ENCODE data around the gene FGFR2. TPM values are rescaled to one million over a fixed set of nuclear protein-coding genes. Genes with fewer than 3 reads are reported as not detected.

The FGFR2 gene
- total and polyA plus RNA-seq, 2 of the 4 experiments (the other 2 are of a cell fraction) = not detected

GRCh38 chr10:121594623-121595350, 3.5 kb downstream of the FGFR2 start:
- dilution Hi-C loops (cut with HindIII; ENCODE audit: low sequenced_read_pairs, unreplicated experiment) (no loop called here), in situ Hi-C loops (cut with MboI; ENCODE audit: low sequenced_read_pairs) (no loop called here), intact Hi-C loops (cut with micrococcal nuclease) (no loop called here)
- Histone ChIP-seq H3K4me2 (ENCODE audit: low read depth, low read length) (no peak overlapping the region), H3K18ac (ENCODE audit: low read depth, low read length) (no peak overlapping the region), H3K27me3 (ENCODE audit: control insufficient read depth, insufficient read depth, low read length) (peaks cover 18% of the 10 kb centered on the region), H4K8ac (ENCODE audit: low read depth in 2 of 2, low read length in 2 of 2) (no peak overlapping the region), H3K79me1 (ENCODE audit: low read depth in 1 of 2, low read length in 2 of 2) (no peaks in the 10 kb centered on the region), H3K56ac (ENCODE audit: extremely low read depth, insufficient read depth, low read length) (no peak overlapping the region), H4K5ac (ENCODE audit: low read depth, low read length) (no peak overlapping the region), H4K91ac (ENCODE audit: insufficient read depth, low read depth, low read length) (no peak overlapping the region), H3K36me3 (ENCODE audit: control insufficient read depth, insufficient read depth, low read length) (no peaks in the 10 kb centered on the region), H2BK120ac (ENCODE audit: low read depth, low read length) (no peak overlapping the region), H3K9me3 (ENCODE audit: control insufficient read depth, insufficient read depth, low read length) (0 out of 2 replicates have a peak, but pooled peaks cover 3% of the 10 kb centered on the region), H2AK9ac (replicated peaks; ENCODE audit: low read depth, low read length, poor library complexity) (no peak overlapping the region), H3K4me1 (ENCODE audit: control insufficient read depth, insufficient read depth, low read length) (no peaks in the 10 kb centered on the region), H4K20me1 (ENCODE audit: insufficient read depth, low read length) (no peaks in the 10 kb centered on the region), H2BK15ac (ENCODE audit: low read depth, low read length) (no peak overlapping the region), H2AFZ (replicated peaks; ENCODE audit: low read length, poor library complexity) (no peak overlapping the region), H3K23ac (ENCODE audit: low read depth, low read length) (no peak overlapping the region), H2AK5ac (ENCODE audit: low read depth, low read length) (no peak overlapping the region), H3K27ac (ENCODE audit: insufficient read depth, low read length) (no peak overlapping the region), H3K4me3 (ENCODE audit: insufficient read depth, low read depth, low read length) (no peak overlapping the region), H2BK5ac (ENCODE audit: low read depth, low read length, poor library complexity, severe bottlenecking) (no peak overlapping the region), H3K4ac (ENCODE audit: low read depth, low read length) (no peak overlapping the region), H3K14ac (replicated peaks; ENCODE audit: low read depth, low read length) (no peak overlapping the region), H3K9me1 (ENCODE audit: insufficient read depth, low read length) (no peaks in the 10 kb centered on the region), H3K9ac (ENCODE audit: low read depth, low read length) (no peak overlapping the region), H2BK20ac (ENCODE audit: low read depth, low read length) (no peak overlapping the region)
- no peak for TF ChIP-seq FOS (IDR thresholded peaks at IDR 0.05; ENCODE audit: low read depth, low read length)
- TF ChIP-seq CEBPB (IDR thresholded peaks at IDR 0.05; ENCODE audit: low read depth, low read length) = no peak
- TF ChIP-seq BHLHE40 (IDR thresholded peaks at IDR 0.05; ENCODE audit: low read depth, low read length) = no peak
- DNase-seq (no peak), ATAC-seq (ENCODE audit: low read depth) (no peak)
- ChIA-PET CTCF (no interaction called here), POLR2A (ENCODE audit: unreplicated experiment) (no interaction called here)
- no CpG with 5 or more reads among the region's 5 CpGs for WGBS, 2 experiments (ENCODE audit: extremely low coverage in 2 of 2, insufficient read length in 1 of 2)
- no TSS peak for BruUV-seq (replicated peaks)

Data from IMR-90 (cell line).